IPS-18a (cell line): Measurements from ENCODE around the gene MED25.
A peak's percentile ranks its signal among the peaks of the same experiment; 100 is the strongest.
"Not testable (repeated sequence)": the region's sequence is repeated elsewhere in the genome, so short reads cannot be mapped to it uniquely, and the experiment has no call there.

ENCODE experiments used
- H3K27ac ChIP-seq: one replicate; pipeline ENCODE4 v1.5.1; 2013; ENCODE audit warnings: low read length
- H3K27me3 ChIP-seq: one replicate; pipeline ENCODE4 v1.6.1; 2013; ENCODE audit warnings: mild to moderate bottlenecking, low read length; ENCODE audit not compliant: control insufficient read depth, insufficient read depth
- H3K36me3 ChIP-seq: one replicate; pipeline ENCODE4 v1.6.1; 2013; ENCODE audit warnings: low read depth, low read length; ENCODE audit not compliant: control insufficient read depth
- H3K4me1 ChIP-seq: one replicate; pipeline ENCODE4 v1.6.1; 2013; ENCODE audit warnings: low read depth, low read length; ENCODE audit not compliant: control insufficient read depth
- H3K4me3 ChIP-seq: one replicate; pipeline ENCODE4 v1.5.1; 2013; ENCODE audit warnings: low read length
- H3K9ac ChIP-seq: one replicate; pipeline ENCODE4 v1.6.1; 2013; ENCODE audit warnings: mild to moderate bottlenecking, low read length, moderate library complexity
- H3K9me3 ChIP-seq: one replicate; pipeline ENCODE4 v1.6.1; 2013; ENCODE audit warnings: low read depth, low read length; ENCODE audit not compliant: control insufficient read depth

Gene MED25

DNA sequence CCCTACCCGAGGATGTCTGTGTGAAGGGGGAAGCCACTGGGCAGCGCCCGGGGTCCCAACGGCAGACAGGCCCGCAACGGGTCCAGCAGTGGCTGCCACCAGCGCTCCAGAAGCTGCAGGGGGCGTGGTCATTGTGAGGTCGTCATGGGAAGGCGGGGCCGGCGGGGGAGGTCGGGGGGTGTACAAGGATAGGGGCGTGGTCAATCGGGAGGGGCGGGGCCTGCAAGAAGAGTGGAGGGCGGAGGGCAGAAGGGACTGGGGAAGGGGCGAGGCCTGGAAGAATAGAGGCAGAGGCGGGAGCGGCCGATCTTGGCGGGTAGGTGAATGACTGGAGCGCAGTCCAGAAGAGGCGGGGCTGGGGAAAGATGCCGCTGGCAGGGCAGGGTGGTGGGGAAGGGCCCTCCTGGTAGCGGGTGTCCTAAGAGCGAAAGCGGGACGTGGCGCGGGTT is 9.4 kb upstream of the MED25 start:
- Histone ChIP-seq H3K4me1 (peaks cover 14% of the 10 kb centered on the region), H3K27ac (no peak overlapping the region), H3K9ac (peak overlapping the region; percentile 34), H3K27me3 (no peaks in the 10 kb centered on the region), H3K36me3 (no peaks in the 10 kb centered on the region), H3K4me3 (peak overlapping the region; percentile 68), H3K9me3 (no peaks in the 10 kb centered on the region)

DNA sequence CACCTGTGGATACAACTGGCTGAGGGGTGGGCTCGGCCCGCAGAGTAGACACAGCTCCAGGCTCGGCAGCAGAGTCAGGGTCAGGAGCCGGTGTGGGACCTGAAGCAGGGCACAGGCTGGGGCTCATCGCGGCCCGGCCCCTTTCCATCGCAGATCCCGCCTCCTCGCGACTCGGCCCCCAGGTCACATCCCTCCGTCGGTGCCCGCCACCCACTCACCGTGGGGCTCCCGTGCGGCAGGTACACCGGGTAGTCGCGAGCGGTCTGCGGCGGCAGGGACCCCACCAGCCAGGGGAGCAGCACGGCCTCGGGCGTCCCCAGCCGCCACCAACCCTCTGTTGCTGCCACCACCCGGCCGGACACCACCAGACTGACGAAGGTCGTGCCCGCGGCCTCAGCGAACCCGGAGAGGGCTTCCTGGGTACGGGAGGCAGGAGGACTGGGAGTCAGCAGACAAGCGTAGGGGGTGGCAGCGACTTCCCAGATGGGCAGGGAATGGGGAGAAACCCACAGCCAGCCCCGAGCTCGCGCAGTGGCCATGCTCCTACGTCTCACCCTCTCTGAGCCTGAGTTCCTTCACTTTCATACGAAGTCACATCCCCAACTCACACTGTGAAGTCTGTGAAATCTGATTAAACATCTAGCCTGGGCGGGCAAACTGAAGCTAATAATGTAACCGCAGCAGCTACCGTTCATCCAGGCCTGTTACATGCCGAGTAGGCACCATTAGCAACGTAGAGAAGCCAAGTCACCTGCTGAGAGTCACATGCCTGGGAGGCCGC is 8.7 kb upstream of the MED25 start:
- no peaks in the 10 kb centered on the region for H3K27me3 ChIP-seq
- H3K36me3 ChIP-seq = no peaks in the 10 kb centered on the region
- no peaks in the 10 kb centered on the region for H3K9me3 ChIP-seq
- peak overlapping the region; percentile 34 for H3K9ac ChIP-seq
- no peak overlapping the region for H3K27ac ChIP-seq
- peak overlapping the region; percentile 68 for H3K4me3 ChIP-seq
- H3K4me1 ChIP-seq = peaks cover 20% of the 10 kb centered on the region

DNA sequence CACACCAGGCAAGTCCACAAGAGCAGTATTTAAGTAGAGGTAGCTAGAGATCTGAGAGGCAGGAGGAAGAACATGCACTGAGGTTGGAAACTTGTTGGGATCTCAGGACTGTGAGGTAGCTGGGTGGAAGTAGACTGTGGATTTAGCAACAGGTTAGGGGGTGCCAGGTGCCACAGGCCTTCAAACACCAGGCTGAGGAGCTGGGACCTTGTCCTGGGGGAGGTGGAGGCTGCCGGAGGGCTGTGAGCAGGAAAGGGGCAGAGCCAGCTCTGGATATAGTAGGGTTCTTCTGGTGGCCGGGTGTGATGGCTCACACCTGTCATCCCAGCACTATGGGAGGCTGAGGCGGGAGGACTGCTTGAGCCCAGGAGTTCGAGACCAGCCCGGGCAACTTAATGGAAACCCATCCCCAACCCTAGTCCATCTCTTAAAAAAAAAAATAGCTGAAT is 8.1 kb upstream of the MED25 start:
- H3K27ac ChIP-seq = no peak overlapping the region
- H3K4me1 ChIP-seq = peaks cover 20% of the 10 kb centered on the region
- H3K4me3 ChIP-seq = peak overlapping the region; percentile 68

DNA sequence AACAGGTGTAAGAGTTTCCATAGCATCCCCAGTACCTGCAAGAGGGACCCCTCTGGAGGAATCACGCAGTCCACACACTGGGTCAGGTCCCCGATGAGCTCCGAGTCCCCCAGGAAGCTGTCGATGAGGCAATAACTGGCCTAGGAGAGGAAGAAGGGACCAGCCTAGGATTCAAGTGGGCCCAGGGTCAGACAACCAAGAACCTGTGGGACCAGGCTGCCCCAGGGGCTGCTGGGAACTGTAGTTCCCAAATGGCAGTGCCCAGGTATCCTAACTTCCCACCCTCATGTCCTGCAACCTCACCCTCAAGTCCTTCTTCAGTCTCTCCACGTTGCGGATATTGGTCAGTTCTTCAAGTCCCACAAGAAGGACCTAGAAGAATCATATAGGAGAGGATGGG is 6.8 kb upstream of the MED25 start:
- no peaks in the 10 kb centered on the region for H3K27me3 ChIP-seq
- H3K36me3 ChIP-seq = no peaks in the 10 kb centered on the region
- H3K4me3 ChIP-seq = no peak overlapping the region
- H3K9ac ChIP-seq = no peak overlapping the region
- H3K9me3 ChIP-seq = no peaks in the 10 kb centered on the region
- peaks cover 20% of the 10 kb centered on the region for H3K4me1 ChIP-seq
- H3K27ac ChIP-seq = no peak overlapping the region

More for the DNA sequence above, 8.1 kb upstream of the MED25 start:
- no peaks in the 10 kb centered on the region for H3K27me3 ChIP-seq
- H3K9me3 ChIP-seq = no peaks in the 10 kb centered on the region
- H3K9ac ChIP-seq = no peak overlapping the region
- H3K36me3 ChIP-seq = no peaks in the 10 kb centered on the region

DNA sequence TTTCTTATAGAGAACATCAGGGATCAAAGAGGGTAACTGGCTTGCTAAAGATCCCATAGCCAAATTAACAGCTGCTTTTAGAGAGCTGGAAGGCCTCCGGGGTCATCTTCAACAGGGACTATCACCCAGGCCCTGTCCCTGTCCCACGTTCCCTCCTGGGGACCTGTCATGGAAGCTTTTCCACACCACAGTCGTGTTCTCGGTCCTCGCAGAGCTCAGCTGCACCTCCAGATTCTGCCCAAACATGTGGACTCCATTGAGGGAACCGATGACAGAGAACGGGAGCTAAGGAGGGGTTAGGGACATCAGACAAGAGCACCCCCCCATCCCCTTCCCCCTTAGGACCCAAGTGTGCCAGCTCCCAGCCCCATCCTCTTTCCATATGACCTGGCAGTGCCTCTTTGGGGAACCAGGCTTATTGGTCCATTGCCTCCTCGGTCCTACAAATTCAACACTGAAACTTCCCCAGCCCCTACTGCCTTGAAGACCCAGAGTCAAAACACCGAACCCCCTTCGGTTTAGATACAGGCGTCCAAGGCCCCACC is 5.6 kb upstream of the MED25 start:
- peak overlapping the region; percentile 100 for H3K4me3 ChIP-seq
- H3K9me3 ChIP-seq = no peaks in the 10 kb centered on the region
- peaks cover 20% of the 10 kb centered on the region for H3K4me1 ChIP-seq
- H3K9ac ChIP-seq = peak overlapping the region; percentile 99
- no peaks in the 10 kb centered on the region for H3K36me3 ChIP-seq
- peak overlapping the region; percentile 100 for H3K27ac ChIP-seq
- no peaks in the 10 kb centered on the region for H3K27me3 ChIP-seq

DNA sequence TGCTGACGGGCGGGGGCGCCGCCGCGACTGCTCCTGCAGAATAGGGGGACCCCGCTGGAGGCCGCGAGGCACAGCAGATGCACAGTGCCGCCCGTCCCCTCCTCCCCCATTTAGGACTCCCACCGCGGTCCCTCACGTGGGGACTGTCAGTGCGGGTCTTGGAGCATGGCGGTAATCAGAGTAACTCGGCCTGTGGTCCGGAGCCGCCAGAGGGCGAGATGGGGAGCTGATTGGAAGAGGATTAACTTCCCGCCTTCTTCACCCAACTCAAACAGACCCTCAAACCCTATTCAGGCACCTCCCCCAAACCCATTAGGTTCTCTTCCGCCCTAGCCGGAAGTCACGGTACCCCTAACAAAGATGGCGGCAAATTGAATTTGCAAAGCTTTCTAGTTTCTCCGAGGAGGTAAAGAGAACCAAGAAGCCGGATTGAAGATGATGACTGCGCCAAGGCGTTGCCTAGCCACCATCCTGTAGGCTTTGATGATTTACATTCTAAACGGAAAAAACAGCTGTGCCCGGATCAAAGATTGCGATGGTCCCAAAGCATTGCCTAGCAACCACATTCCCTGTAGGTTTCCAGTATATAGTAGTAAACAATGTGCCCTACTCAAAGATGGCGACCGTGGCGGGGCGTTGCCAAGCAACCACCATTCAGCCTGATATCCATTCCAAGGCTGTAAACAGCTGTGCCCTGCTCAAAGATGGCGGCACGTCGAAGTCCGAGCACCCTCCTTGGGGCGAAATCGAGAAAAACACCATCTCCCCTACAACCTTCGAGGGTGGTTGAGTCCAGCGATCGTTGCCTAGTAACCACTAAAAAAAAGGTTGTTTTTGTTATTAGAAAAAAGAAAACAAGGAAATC is 4.9 kb upstream of the MED25 start, which contains the start of gene FUZ:
Gene FUZ (minus strand): TSS at position 296 of the 865 bp plus-strand sequence. CDS start 186 bp downstream, at position 110.
- Histone ChIP-seq H3K27ac (peak within 1 kb of the TSS; percentile 100), H3K4me3 (peak within 1 kb of the TSS; percentile 100), H3K36me3 (no peaks in the 10 kb centered on the region), H3K9me3 (no peaks in the 10 kb centered on the region), H3K27me3 (no peaks in the 10 kb centered on the region), H3K9ac (peak within 1 kb of the TSS; percentile 99), H3K4me1 (peaks cover 20% of the 10 kb centered on the region)

DNA sequence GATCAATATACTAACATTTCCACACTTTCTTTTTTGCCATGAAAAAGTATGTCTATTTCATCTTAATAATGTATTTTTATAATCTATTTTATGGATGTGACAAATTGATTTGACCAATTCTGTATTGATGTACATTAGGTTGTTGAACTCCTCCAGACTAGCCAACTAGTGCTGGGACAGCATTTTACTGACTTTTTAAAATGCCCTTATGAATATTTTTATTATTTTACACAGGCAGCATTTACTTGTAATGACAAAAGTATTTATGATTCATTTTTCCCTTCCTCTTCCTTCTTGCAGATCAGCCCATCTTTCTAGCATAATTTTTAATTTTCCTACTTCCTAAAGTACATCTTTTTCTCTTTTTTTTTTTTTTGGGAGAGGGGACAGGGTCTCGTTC is 4.1 kb upstream of the MED25 start:
- H3K9ac ChIP-seq = peak overlapping the region; percentile 99
- H3K4me3 ChIP-seq = peak overlapping the region; percentile 100
- H3K36me3 ChIP-seq = no peaks in the 10 kb centered on the region
- peaks cover 21% of the 10 kb centered on the region for H3K4me1 ChIP-seq
- H3K27ac ChIP-seq = peak overlapping the region; percentile 100
- H3K9me3 ChIP-seq = no peaks in the 10 kb centered on the region
- no peaks in the 10 kb centered on the region for H3K27me3 ChIP-seq

DNA sequence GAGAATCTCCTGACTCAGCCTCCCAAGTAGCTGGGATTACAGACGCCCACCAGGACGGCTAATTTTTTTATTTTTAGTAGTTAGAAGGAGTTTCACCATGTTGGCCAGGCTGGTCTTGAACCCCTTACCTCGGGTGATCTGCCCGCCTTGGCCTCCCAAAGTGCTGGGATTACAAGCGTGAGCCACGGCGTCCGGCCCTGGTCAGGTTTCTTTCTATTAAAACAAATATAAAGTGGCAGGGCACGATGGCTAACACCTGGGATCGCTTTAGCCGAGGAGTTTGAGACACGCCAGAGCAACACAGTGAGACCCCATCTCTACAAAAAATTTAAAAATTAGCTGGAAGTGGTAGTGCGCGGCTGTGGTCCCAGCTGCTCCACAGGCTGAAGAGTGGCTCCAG is 1.5 kb upstream of the MED25 start:
- no peak overlapping the region for H3K4me3 ChIP-seq

DNA sequence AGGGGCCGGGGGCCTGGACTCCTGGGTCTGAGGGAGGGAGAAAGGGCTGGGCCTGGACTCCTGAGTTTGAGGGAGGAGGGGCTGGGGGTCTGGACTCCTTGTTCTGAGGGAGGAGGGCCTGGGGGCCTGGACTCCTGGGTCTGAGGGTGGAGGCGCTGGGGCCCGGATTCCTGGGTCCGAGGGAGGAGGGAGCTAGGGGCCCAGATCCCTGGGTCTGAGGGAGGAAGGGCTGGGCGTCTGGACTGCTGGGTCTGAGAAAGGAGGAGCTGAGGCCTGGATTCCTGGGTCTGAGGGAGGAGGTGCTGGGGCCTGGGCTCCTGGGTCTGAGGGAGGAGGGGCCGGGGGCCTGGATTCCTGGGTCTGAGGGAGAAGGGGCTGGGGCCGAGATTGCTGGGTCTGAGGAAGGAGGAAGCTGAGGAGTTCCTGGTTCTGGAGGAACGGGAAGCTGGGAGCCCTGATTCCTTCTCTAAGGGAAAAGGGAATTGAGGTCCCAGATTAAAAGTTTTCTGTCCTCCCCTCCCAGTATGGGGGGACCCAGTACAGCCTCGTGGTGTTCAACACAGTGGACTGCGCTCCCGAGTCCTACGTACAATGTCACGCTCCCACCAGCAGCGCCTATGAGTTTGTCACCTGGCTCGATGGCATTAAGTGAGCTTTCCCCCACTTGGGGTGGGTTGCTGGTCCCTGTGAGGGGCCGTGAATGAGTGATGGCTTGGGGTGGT is 721 bp downstream of the MED25 start:
- no peaks in the 10 kb centered on the region for H3K9me3 ChIP-seq
- H3K4me1 ChIP-seq = peaks cover 10% of the 10 kb centered on the region
- peak overlapping the region; percentile 94 for H3K4me3 ChIP-seq
- peak overlapping the region; percentile 93 for H3K9ac ChIP-seq
- no peaks in the 10 kb centered on the region for H3K27me3 ChIP-seq
- H3K36me3 ChIP-seq = peaks cover 12% of the 10 kb centered on the region
- peak overlapping the region; percentile 77 for H3K27ac ChIP-seq

More for the DNA sequence above, 1.5 kb upstream of the MED25 start:
- H3K4me1 ChIP-seq = peaks cover 18% of the 10 kb centered on the region
- H3K36me3 ChIP-seq = peaks cover 4% of the 10 kb centered on the region
- peak overlapping the region; percentile 93 for H3K9ac ChIP-seq
- no peaks in the 10 kb centered on the region for H3K9me3 ChIP-seq
- no peaks in the 10 kb centered on the region for H3K27me3 ChIP-seq
- H3K27ac ChIP-seq = no peak overlapping the region

DNA sequence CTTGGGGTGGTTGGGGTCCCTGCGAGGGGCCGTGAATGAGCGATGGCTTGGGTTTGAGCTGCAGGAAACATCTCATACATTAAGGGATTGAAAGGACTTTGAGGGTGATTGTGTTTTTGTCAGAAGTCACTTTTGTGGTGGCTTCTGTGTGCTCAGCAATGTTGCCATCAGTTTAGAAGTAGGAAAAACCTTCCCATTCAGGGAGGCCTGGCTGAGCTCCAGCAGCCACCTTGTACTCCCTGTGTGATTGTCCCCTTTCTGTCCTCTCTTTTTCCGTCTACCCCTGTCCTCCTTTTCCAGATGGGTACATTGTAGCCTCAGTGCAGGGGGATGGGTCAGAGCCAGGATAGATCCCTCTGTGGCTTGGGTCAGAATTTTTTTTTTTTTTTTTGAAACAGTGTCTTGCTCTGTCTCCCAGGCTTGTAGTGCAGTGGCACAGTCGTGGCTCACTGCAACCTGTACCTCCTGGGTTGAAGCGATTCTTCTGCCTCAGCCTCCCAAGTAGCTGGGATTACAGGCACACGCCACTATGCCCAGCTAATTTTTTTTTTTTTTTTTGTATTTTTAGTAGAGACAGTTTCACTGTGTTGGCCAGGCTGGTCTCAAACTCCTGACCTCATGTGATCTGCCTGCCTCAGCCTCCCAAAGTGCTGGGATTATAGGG is 1.5 kb downstream of the MED25 start:
- Histone ChIP-seq H3K9ac (peak overlapping the region; percentile 93), H3K4me3 (peak overlapping the region; percentile 94)
- H3K4me1 ChIP-seq = not testable (repeated sequence)

More for the DNA sequence above, 1.5 kb downstream of the MED25 start:
- H3K27ac ChIP-seq, H3K27me3 ChIP-seq, H3K9me3 ChIP-seq: not testable (repeated sequence)
- peaks cover 12% of the 10 kb centered on the region for H3K36me3 ChIP-seq
